UCSD-AML1 (cell line): Measurements from ENCODE around the gene SLC12A8.

Source experiments
- DNase-seq: peaks from one replicate; lab custom pipeline; 2025; ENCODE audit not compliant: unreplicated experiment; lab: John Stamatoyannopoulos, UW

Gene SLC12A8

GRCh38 chr3:125212509-125213363 lies at the start of gene SLC12A8:
TSS of gene SLC12A8 (minus strand) at chr3:125212748. CDS start at chr3:125211349, 1,399 bp downstream.
- no peak for DNase-seq

- DNase-seq = no peak
These were observed 49.6 kb upstream of the SLC12A8 start for GRCh38 chr3:125262161-125262560.

- no peak for DNase-seq
These were observed 48.5 kb upstream of the SLC12A8 start for GRCh38 chr3:125261031-125261430.

- no peak for DNase-seq
These were observed 47.6 kb upstream of the SLC12A8 start for GRCh38 chr3:125260158-125260557.

GRCh38 chr3:125257536-125257935 lies 45.0 kb upstream of the SLC12A8 start:
- no peak for DNase-seq

GRCh38 chr3:125256675-125257074 lies 44.1 kb upstream of the SLC12A8 start:
- no peak for DNase-seq

- DNase-seq = no peak
These were observed 38.4 kb upstream of the SLC12A8 start for GRCh38 chr3:125250973-125251372.

- no peak for DNase-seq
These were observed 33.7 kb upstream of the SLC12A8 start for GRCh38 chr3:125246237-125246636.

- DNase-seq = no peak
These were observed 33.0 kb upstream of the SLC12A8 start for GRCh38 chr3:125245521-125245920.

GRCh38 chr3:125240496-125240895 lies 27.9 kb upstream of the SLC12A8 start:
- no peak for DNase-seq

GRCh38 chr3:125239266-125239665 lies 26.7 kb upstream of the SLC12A8 start:
- DNase-seq = no peak

- DNase-seq = no peak
These were observed 26.2 kb upstream of the SLC12A8 start for GRCh38 chr3:125238759-125239158.

- no peak for DNase-seq
These were observed 23.9 kb upstream of the SLC12A8 start for GRCh38 chr3:125236331-125236903.

GRCh38 chr3:125234831-125235230 lies 22.3 kb upstream of the SLC12A8 start:
- DNase-seq = no peak

- DNase-seq = no peak
These were observed 19.9 kb upstream of the SLC12A8 start for GRCh38 chr3:125232401-125232800.

GRCh38 chr3:125231895-125232294 lies 19.3 kb upstream of the SLC12A8 start:
- DNase-seq = no peak

GRCh38 chr3:125229707-125230106 lies 17.2 kb upstream of the SLC12A8 start:
- DNase-seq = no peak

GRCh38 chr3:125229168-125229567 lies 16.6 kb upstream of the SLC12A8 start:
- DNase-seq = no peak

- no peak for DNase-seq
These were observed 9.3 kb upstream of the SLC12A8 start for GRCh38 chr3:125221831-125222230.

- peak; percentile 28 for DNase-seq
These were observed 8.3 kb upstream of the SLC12A8 start for GRCh38 chr3:125220727-125221429.

GRCh38 chr3:125220183-125220582 lies 7.6 kb upstream of the SLC12A8 start:
- DNase-seq = no peak

- no peak for DNase-seq
These were observed 6.7 kb upstream of the SLC12A8 start for GRCh38 chr3:125219261-125219701.
